Stimulated activated CD8-positive, alpha-beta memory T cell treated with anti-CD3 and anti-CD28 coated beads, Interleukin-7, amount 100 ng/mL, for 48 hours (primary cell): ENCODE data around the gene ARID3C.

Experiments
- DNase-seq, 2 donors: peaks; one replicate each; pipeline ENCODE4 v3.0.0-alpha.2; 2020; ENCODE audit warnings: low read depth in 1 of 2; ENCODE audit errors: extremely low read depth in 1 of 2

ARID3C gene

DNA sequence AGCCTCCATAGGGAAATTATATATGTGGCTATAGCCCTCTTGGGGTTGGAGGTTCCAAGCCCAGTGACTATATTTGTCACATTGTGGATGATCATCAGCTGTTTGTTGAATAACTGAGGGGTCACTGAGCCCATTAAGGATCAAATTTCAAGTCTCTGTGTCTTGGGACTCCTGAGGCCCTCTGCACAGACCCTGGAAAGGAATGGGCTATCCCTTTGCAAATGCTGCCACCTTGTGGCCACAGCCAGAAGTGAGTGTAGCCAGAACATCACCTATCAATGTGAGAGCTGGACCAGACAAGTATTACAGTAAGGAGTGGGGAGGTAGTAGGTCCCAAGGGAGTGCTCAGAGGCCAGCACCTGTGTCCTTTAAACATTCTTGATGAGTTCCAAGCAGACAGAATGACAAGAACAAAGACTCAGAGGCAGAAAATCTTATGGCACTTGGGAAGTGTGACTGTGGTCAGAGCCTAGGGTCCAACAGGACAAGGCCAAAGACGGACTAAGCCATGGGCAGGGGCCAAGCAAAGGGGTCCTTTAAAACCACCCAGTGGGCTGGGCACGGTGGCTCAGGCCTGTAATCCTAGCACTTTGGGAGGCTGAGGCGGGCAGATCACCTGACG is 25.1 kb downstream of the ARID3C start:
- peak; percentile 49 to 52 for DNase-seq

DNA sequence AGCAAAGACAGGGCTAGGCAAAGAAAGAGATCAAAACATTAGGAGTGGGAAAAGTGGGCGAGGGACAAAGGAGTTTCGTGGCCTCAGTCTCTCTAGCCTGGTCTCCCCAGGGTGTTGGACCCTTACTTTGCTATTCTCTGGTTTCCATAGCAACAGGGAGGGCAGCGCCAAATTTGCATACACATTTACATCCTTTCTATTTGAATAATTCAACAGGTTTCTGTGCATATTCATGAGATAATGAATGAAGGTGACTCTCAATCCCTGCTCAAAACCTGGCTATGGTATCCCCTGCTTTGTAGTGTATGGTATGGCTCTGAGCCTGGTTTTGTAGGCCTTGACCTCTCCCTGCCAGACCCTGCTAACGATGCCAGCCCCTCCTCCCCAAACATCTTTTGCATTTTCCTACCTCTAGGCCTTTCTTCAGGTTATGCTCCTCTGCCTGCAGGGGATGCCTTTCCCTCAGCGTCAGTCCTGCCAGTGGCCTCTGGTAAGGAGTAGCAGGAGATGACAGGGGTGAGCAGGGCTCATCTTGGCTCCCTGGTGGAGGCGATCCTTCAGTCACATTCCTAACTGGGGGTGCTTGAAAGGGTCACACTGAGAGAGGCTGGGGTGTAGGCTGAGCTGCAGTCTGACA is 26.8 kb downstream of the ARID3C start:
- DNase-seq, result no peak

DNA sequence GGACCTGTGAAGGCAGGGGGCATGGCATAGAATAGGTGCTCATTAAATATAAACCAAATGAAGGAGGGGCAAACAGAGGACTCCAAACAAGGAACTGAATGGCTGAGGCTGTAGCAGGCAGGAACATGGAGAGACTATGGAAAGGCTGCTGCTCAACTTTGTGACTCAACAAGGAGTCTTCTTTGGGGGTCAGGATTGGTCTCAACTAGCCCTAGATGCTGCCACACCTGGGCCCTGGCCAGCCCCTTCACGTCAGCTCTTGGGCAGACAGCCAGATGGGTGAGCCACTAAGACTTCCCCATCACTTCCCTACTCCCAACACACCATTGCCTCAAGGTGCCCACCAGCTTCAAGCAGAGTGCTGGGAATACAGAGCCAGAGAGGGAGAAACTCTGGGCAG is 28.0 kb downstream of the ARID3C start:
- DNase-seq, result no peak

DNA sequence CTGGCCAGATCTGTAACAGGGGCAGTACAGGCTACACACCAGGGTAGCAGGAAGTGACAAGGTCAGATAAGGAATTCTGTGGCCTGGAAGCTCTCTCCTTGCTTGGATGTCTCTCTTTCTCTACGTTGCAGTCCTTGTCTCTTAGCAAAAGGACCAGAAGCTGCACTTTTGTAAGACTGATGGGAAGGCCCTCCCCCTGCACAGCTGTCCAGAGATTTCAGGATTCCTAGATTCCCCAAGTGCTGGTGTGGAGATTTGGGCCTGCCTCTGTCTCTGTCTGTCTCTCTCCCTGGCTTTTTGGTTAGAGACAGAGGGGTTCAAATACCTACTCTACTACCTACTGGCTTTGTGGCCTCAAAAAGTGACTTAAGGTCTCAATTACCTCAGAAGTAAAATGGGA is 29.3 kb downstream of the ARID3C start:
- DNase-seq, result no peak

DNA sequence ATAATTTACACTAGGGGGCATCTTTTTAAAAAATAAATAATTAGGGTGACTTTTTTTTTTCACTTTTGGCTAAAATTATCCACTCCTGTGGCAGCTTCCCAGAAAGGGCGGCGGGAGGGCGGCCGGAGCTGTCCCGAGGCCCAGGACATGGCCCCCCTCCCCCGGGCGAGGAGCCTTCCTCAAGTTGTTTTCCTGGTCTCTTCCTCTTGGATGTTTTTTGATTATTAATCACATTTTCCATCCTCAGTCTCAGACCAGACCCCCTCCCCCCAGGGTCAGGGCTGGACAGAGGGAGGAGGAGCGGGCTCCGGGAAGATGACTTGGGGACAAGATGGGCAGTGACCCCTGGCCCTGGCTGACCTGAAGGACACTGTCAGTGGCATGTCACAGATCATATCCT is 34.7 kb downstream of the ARID3C start:
- no peak for DNase-seq

DNA sequence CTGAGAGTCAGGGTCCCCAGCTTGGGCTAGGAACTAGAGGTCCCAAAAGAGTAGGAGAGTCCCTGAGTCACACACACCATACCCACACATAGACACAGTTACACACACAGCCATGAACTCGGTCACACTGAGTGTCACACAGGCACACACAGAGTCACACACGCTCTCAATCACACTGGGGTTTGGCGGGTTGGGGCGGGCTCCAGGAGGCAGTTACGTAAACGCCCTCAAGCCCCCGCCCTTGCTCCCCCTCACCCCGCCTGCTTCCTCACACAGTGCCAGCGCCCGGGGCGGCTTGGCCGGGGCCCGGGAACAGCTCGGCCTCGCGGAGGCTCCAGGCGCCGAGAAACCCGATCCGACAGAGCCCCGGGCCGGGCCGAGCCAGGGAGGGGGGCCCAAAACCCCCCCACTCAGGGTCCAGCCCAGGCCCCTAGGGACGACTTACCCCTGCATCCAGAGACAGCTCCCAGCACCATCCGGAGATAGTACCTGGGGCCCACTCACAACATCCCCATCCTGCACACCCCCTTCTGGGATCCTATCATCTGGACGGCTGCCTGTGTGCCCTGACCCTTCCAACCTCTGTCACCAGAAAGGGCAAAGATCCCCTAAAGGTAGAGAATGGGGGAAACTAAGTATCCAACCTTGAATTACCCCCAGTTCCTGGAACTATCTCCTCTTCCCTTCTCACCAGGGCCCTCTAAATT is 35.8 kb downstream of the ARID3C start:
- DNase-seq, result no peak

DNA sequence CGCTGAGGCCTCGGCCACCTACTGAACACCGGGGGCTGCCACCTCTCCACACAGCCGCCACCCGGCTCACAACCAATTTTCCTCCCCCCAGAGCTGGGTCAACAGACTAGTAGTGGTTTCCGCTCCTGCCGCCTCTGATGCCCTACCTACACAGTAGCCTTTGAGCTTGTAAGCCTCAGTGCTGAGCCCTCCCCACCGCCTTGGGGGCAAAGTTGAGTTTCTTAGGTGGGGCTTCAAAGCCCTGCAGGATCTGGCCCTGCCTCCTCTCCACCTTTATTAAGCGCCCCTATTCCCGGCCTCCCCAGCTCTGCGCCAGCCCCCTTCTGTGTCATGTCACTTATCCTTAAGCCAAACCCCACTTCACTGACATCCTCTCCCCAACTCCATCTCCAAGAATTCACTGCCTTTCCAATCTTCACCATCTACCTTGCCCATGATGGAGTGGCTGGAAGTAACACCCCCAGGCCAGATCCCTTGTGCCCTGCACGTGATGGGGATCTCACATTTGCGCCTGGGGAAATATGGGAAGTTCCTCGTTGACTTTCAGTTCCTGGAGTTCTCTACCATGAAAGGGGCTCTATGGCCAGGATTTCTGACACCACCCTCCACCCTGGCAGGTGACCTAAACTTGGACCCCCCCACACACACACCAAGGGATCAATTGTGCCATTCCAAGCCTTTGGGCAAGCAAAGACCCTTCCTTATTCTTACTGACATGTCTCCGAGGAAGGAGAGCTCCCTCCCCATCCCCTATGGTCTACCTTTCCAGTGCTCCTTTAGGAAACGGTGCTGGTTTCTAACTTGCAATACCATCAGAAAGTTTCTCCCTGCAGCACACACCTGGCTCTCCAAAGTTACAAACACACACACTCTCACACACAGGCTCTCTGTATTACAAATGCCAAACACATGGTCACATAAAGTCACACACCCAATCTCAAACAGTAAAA is 36.7 kb downstream of the ARID3C start:
- no peak for DNase-seq

DNA sequence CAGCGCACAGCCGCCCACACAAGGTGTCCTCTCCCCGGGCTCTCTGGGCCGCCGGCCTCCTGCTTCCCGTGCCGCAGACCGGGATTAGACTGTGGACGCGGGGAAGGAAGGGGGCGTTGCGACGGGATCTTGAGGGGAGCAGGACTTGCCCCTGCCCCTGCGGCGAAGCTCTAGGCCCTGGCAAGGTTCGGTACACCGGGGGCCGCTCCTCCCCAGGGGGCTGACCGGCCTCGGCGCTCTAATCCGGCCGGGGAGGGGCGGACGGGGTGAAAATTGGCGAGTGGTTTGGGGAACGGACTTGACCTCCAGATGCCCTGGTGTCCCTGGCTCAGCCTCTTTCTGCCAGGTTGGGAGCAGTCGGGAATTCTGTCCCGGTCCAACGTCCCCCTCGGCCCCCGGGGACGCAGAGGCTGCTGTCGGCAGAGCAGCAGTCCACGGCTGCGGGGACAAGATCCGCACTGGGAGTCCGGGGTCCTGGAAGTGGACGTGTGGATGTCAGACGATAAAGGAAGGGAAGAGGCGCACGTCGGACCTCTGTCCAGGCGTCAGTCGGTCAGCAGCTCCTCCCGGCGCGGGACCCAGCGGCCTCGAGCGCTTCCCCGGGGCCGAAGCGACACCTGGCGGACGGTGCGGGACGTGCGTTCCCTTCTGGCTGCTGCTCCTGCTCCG is 37.5 kb downstream of the ARID3C start:
- DNase-seq, result peak; percentile 60 to 62

DNA sequence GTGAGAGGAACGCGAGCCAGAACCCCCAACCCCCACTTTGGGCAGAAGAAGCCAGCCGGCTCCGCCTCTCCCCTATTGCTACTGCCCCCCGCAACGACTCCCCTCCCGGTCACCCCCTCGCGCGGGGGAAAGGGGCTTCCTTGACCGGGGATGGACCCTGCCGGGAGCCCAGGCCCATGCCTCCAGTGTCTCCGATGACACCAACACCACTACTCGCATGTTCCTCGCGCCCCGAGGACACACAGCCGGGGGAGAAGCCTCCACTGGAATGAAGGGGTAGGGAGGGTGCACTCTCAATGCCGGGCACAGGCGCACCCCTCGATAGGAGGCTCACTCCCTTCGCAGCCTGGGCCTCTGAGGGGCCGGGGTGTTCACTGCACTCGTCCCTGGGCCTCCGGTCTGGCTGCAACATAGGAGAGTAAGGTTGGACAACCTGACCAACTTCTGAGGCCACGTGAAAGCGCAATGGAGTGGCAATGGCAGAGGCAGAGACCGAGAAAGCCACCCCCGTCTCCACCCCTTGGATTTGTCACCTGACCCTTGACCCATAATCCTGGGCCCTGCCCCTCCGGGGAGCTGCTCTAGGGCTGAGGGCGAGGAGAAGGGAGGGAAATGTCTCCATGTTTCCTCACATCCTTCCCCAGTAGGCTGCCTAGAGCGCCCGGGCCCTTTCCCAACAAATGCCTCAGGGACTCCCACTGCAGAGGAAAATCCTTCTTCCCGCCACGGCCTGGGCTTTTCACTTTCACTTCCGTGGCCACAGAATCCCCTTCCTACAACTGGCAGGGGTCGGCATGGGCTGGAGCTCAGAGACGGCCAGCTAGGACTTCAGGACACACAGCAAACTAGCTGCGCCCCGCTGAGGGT is 38.3 kb downstream of the ARID3C start:
- no peak for DNase-seq

DNA sequence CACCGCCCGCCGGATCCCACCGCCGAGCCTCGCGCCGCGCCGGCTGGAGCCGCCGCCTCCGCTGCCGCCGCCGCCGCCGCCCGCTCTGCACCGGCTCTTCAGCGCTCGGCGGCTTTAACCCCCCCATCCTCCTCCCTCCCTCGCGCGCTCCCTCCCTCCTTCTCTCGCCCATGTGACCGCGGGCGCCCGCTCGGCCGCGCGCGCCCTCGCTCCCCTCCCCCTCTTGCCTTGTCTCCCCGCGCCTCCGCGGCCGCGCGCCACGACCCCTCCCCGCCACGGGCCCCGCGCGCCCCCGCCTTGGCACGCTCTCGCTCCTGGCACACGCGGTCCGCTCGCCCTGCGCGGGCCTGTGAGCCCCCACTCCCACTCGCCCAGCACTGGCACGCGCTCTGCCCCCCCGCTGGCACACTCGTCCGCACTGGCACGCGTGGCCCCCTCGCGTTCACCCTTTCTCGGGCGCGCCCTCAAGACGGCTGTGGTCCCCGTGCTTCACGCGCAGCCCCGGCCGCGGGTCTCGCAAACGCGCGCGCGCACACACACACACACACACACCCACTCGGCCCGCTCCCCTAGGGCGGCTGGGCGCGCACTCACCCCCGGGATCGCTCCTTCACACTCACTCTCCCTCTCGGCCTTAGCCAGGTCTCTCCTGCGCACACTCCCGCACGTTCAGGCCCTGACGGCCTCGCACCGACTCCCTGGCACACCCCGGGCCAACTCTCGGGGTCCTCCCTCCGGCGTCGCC is 39.1 kb downstream of the ARID3C start, which contains the start of gene CNTFR:
Gene CNTFR, minus strand, starts transcription at position 89 of the 745 bp plus-strand sequence. CDS start 20,743 bp downstream, outside the sequence.
- DNase-seq, result no peak

DNA sequence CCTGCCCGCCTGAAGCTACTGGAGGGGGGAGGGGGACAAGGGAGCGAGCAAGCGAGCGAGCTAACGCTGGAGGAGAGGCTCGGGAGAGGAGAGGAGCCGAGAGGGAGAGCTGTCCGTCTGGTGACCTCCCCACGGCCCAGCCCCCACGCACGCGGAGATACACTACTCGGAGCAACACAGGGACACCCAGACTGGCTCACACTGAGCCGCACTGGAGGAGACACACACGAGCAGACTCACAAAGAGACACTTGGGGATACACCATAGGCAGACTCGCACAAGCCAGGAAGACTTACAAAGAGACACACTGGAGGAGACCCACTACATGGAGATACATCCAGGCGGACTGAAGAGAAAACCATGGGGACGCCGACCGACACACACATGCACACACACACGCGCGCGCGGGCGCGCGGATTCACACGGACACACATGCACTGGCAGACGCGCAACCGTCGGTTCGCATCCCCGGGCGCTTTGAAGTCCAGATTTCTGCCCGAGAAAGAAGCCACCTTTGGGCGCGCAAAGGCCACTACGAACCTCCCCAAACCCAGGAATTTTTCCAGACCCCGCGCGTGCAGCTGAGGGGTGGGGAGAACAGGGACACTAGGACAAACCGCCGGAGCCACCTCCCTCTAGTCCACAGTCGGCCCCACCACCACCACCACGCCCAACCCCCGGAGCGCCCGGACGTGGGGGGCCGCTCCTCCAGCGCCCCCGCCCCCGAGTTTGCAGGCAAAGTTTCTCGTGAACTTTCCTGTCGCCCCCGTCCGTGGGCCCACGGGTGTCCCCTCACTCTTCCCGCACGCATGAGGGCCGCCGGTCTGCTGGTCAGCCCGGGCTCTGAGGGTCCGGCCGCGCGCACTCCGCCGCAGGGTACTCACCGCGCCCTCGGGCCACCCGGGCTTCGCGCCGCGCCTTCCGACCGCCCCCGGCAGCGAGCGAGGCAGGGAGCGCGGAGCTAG is 39.9 kb downstream of the ARID3C start:
- DNase-seq, result no peak

DNA sequence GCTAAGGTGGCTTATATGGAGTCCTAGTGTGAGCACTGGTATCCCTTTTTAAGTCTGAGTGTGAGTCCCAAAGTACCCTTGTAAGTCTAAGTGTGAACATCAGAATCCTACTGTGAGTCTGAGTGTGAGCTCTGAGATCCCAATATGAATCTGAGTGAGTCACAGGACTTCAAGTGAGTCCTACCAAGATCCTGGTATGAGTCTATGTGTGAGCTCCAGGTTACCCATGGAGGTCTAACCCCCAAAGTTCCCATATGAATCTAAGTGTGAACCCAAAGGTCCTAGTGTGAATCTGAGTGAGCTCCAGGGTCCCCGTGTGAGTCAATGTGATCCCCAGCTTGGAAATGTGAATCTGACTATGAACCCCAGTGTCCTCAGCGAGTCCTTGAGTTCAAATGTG is 41.6 kb downstream of the ARID3C start:
- no peak for DNase-seq

DNA sequence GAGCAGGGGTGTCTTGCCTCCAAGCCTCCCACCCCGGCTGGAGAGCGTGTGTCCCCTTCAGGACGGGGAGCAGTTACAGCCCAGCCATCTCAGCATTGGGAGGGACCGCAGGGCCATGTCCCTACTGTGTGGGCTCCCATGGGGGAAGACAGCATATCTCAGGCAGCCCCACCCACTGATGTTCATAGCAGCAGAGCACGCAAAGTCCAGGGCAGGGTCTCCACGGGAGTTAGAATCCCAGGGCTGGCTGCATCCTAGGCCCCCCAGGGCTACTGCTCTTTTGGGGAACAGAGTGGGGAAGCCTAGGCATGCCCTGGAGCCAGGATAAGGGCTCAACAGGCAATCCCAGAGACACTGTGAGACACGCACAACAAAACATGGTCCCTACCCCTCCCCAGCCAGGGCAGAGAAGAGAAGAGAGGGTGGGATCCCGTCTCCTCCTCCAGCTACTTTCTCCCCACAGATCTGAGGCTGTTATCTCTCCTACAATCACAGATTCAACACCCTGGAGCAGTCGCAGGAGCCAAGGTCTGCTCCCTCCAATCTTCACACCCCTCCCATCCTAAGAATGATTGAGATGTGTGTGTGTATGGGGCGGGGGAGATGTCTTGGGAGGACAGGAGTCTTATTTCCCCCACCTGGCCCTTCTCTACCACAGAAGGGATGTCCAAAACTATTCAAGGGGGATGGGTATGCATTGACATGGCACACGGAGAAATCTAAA is 42.8 kb downstream of the ARID3C start:
- no peak for DNase-seq

DNA sequence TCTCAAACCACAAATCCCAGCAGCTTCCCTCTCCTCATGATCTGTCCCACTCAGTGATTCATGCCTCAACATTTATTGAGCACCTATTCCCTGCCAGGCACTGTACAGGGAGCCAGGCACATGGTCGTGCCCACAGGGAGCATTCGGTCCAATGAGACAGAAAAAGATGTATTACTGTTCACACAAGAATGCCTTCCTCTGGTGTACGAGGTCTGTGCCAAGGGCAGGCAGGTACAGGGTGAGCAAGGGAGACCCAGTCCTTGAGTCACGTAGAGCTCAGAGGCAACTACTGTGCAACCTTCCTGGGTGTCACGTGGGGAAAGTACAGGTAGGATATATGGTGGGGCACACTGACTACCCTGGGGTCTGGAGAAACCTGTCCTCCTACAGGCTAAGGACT is 43.9 kb downstream of the ARID3C start:
- no peak for DNase-seq

DNA sequence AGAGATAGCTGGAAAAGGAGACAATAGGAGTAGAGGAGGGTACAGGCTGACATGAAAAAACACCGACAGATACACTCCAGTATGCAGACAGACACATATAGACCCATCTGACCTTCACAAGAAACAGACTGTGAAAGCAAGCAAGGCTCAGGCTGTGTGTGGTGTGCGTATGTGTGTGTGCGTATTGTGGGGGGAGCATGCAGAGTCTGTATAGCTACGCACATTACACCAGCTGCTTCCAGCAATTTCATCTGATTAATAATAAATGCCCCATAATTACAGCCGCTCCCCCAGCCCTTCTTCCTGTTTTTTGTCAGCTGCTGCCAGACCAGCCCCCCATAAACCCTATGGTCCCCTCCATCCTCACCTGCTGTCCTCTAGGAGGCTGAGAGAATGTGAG is 46.1 kb downstream of the ARID3C start:
- DNase-seq, result no peak

DNA sequence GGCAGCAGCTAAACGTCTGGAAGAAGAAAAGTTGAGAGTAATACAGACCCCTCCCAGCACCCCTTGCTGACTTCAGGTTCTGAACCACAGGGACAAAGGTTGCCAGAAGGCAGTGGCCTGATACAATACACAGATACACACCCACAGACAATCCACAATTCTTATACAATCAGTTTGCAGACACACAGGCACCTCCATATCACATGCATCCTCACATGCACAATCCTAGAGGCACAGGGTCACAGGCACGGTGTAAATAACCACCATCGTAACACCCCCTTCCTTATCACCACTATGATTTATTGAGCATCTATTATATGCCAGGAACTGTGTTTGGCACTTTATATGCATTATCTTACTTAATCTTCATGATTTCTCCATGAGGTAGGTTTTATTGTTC is 47.5 kb downstream of the ARID3C start:
- no peak for DNase-seq

DNA sequence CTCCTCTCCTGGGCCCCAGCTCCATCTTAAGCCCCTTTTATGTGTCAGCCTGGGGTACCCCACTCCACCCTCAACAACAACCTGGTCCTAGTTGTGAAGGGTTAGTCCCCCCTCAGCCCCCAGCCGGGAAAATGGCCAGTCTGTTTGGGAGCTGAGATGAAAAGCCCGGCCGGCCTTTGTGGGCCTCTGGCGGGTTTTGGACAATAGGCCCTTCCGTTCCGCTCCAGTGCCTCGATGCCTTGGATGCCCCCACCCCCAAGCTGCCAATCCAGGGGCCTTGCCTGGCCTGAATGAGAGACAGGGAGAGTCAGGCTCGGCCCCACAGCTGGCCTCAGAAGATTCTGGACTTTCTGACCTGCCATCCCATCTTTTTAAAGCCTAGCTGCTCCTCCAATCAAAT is 48.5 kb downstream of the ARID3C start:
- DNase-seq, result no peak
